A549 (cell line): Measurements from ENCODE around the gene MED27.

Experiments used
- BHLHE40 ChIP-seq: IDR thresholded peaks from 2 replicates; pipeline ENCODE4 v1.6.1; 2012; ENCODE audit warnings: low read depth, low read length, inconsistent platforms
- CBX2 ChIP-seq: fragments of 200-600 bp; sonication (generic); IDR thresholded peaks from 2 replicates; pipeline ENCODE4 v1.6.1; 2016; ENCODE audit warnings: low read depth, mild to moderate bottlenecking, borderline replicate concordance
- JUNB ChIP-seq: fragments of >200 bp; sonication (Bioruptor Twin); formaldehyde crosslinking; IDR thresholded peaks from 2 replicates; pipeline ENCODE4 v1.6.1; 2016
- MAX ChIP-seq: IDR thresholded peaks from 2 replicates; pipeline ENCODE4 v1.6.1; 2012
- POLR2A ChIP-seq: IDR thresholded peaks from 2 replicates; pipeline ENCODE4 v1.6.1; 2012; ENCODE audit warnings: mild to moderate bottlenecking, low read length
- RAD21 ChIP-seq, 2 experiments: fragments of >200 bp in 1 of 2; sonication (Bioruptor Twin) in 1 of 2; formaldehyde crosslinking in 1 of 2; IDR thresholded peaks in 1 of 2; conservative IDR thresholded peaks in 1 of 2; 2 replicates in 1 of 2; 3 replicates in 1 of 2; pipeline ENCODE4 v1.6.1; 2012 to 2018; ENCODE audit warnings: inconsistent platforms in 1 of 2
- REST ChIP-seq: fragments of 200-600 bp; sonication (generic); IDR thresholded peaks from 2 replicates; pipeline ENCODE4 v1.6.1; 2016; ENCODE audit warnings: antibody characterized with exemption, mild to moderate bottlenecking, moderate library complexity
- RFX5 ChIP-seq: fragments of 450-650 bp; IDR thresholded peaks from 2 replicates; pipeline ENCODE4 v1.7.1; 2014; ENCODE audit warnings: antibody characterized with exemption, mild to moderate bottlenecking, moderate library complexity
- SMC3 ChIP-seq: fragments of >200 bp; sonication (Bioruptor Twin); formaldehyde crosslinking; IDR thresholded peaks from 3 replicates; pipeline ENCODE4 v1.6.1; 2018; ENCODE audit warnings: inconsistent platforms

- TF ChIP-seq SMC3 (no peak), POLR2A (no peak), MAX (no peak), REST (no peak), JUNB (no peak), RAD21 (conservative IDR thresholded peaks at IDR 0.05 in 1 of 2, IDR thresholded peaks at IDR 0.05 in 1 of 2) (no peak), BHLHE40 (no peak), CBX2 (no peak), RFX5 (no peak)
Observed at GRCh38 chr9:132001567-132001966, 78.1 kb downstream of the MED27 start.
